IPS-18c (cell line): ENCODE results near the gene CEACAM19.
"Not testable (repeated sequence)": the region's sequence is repeated elsewhere in the genome, so short reads cannot be mapped to it uniquely, and the experiment has no call there.

Source experiments
- H3K4me3 ChIP-seq: 2 replicates; pipeline ENCODE4 v1.7.0; 2013; ENCODE audit warnings: low read depth, mild to moderate bottlenecking, low read length, moderate library complexity; ENCODE audit not compliant: insufficient read depth
- H3K9me3 ChIP-seq: one replicate; pipeline ENCODE4 v1.6.1; 2013; ENCODE audit warnings: mild to moderate bottlenecking, low read length, moderate library complexity; ENCODE audit not compliant: control insufficient read depth, insufficient read depth

The CEACAM19 gene

DNA sequence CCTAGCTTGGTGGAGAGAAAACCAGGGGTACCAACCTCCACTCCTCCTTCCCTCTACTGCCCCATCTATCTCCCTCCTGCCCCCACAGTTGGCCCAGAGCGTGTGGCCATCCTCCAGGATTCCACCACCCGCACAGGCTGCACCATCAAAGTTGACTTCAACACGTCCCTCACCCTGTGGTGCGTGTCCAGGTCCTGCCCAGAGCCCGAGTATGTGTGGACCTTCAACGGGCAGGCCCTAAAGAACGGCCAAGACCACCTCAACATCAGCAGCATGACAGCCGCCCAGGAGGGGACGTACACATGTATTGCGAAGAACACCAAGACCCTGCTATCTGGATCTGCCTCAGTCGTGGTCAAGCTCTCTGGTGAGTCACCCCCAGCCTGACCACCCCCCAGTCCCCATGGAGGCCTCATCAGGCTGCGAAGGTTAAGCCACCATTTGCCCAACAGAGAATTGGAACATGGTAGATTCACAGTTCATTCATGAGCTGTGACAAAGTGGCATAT is 34.3 kb downstream of the CEACAM19 start:
- no peaks in the 10 kb centered on the region for H3K9me3 ChIP-seq
- no peak overlapping the region for H3K4me3 ChIP-seq

DNA sequence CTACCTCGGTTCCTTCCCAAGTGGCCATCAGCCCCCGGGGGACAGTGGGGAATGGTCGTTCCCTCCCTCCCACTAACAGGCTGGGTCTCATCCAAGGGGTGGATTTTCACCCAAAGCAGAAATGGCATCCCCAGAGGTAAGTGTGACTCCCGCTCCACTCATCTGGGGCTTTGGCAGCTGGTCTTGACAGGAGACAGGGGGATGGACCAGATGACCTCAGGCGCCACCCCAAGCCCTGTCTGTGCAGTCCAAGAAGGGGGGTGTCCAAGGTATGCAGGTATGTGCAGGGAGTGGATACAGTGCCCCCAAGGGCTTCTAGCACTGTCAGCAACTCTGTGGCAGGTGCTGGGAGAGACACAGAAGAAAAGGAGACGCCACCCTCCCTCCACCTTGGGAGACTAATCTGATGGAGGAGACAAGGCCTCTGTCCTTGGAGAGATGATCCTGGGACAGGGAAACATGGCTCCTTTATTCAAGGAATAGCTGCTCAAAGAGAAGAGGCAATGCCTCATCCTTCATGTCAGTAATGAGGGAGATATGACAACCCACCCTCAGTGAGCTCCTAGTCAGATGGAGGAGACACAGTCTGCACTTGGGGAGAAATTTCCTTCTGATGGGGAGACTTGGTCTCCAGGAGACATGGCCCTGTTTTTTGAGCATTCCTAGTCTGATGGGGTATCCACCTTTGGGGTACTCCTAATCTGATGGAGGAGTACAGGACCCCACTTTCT is 35.4 kb downstream of the CEACAM19 start:
- Histone ChIP-seq H3K4me3 (no peak overlapping the region), H3K9me3 (no peaks in the 10 kb centered on the region)

DNA sequence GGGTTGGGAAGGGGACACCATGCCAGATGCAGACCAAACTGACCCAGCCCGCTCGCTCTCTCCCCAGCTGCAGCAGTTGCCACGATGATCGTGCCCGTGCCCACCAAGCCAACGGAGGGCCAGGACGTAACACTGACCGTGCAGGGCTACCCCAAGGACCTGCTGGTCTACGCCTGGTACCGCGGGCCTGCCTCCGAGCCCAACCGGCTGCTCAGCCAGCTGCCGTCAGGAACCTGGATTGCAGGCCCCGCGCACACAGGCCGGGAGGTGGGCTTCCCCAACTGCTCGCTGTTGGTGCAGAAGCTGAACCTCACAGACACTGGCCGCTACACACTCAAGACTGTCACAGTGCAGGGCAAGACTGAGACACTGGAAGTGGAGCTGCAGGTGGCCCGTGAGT is 36.5 kb downstream of the CEACAM19 start:
- Histone ChIP-seq H3K4me3 (no peak overlapping the region), H3K9me3 (no peaks in the 10 kb centered on the region)

DNA sequence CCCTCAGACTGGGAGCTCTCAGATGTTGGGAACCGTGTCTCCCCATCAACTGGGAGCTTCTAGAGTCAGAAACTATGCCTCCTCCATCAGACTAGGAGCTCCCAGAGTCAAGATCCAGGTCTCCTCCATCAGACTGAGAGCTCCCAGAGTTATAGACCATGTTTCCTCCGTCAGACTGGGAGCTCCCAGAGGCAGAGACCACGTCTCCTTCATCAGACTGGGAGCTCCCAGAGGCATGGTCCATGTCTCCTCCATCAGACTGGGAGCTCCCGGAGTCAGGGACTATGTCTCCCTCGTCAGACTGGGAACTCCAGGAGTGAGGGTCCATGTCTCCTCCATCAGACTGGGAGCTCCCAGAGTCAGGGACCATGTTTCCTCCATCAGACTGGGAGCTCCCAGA is 37.7 kb downstream of the CEACAM19 start:
- no peaks in the 10 kb centered on the region for H3K9me3 ChIP-seq
- H3K4me3 ChIP-seq: no peak overlapping the region

DNA sequence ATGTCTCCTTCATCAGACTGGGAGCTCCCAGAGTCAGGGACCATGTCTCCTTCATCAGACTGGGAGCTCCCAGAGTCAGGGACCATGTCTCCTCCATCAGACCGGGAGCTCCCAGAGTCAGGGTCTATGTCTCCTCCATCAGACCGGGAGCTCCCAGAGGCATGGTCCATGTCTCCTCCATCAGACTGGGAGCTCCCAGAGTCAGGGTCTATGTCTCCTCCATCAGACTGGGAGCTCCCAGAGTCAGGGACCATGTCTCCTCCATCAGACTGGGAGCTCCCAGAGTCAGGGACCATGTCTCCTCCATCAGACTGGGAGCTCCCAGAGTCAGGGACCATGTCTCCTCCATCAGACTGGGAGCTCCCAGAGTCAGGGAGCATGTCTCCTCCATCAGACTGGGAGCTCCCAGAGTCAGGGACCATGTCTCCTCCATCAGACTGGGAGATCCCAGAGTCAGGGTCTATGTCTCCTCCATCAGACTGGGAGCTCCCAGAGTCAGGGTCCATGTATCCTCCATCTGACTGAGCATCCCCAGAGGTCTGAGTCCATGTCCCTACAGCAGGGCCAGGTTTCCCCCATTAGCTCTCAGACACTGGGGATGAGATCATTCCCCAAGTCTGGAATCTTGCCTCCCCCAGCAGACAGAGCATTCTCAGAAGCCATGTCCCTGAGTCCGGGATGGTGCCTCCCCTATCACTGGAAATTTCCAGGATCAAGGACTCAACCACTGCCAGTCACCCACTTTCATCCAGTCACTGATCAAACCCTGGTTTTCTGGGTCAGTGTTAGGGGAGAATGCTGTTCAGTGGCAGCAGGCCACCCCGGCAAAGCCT is 38.4 kb downstream of the CEACAM19 start:
- H3K9me3 ChIP-seq, H3K4me3 ChIP-seq: not testable (repeated sequence)

DNA sequence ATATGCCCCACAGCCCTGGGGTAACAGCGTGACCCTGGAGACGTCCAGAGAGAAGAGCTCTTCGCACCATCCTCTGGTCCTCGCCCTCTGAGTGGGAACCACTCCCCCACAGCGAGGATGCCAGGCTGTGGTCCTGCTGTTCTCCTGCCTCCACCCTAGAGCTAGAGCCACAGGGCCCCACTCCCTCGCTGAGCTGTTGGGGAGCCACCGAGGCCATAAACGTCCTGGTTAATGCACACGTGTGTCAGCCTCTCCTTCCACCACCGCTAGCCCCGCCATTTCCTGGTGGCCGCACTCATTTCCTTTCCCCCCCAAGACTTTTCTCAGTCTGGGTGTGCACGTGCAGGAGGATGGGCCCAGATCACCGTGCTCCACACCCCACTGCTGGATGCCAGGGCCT is 39.2 kb downstream of the CEACAM19 start:
- Histone ChIP-seq H3K9me3 (no peaks in the 10 kb centered on the region), H3K4me3 (no peak overlapping the region)

DNA sequence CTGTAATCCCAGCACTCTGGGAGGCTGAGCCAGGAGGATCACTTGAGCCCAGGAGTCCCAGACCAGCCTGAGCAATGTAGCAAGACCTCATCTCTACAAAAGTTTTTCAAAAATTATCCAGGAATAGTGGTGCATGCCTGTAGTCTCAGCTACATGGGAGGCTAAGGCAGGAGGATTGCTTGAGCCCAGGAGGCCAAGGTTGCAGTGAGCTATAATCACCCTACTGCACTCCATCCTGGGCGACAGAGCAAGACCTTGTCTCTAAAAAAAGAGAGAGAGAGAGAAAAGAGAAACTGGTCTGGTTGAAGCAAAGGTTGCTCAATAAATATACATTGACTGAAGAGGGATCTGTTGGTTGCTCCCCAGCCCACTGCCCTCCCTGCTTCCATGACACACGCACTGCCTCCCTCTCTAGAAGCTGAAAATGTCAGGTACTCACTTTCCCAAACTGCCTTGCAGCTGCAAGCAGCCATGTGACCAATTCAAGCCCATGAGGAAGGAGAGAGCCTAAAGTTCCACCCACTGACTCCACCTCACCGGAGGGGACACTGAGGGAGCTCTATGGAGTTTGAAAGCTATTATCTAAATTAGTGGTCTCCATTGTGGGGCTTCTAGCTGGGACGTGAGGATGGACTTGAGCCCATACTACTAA is 41.7 kb downstream of the CEACAM19 start:
- Histone ChIP-seq H3K9me3 (no peaks in the 10 kb centered on the region), H3K4me3 (no peak overlapping the region)

DNA sequence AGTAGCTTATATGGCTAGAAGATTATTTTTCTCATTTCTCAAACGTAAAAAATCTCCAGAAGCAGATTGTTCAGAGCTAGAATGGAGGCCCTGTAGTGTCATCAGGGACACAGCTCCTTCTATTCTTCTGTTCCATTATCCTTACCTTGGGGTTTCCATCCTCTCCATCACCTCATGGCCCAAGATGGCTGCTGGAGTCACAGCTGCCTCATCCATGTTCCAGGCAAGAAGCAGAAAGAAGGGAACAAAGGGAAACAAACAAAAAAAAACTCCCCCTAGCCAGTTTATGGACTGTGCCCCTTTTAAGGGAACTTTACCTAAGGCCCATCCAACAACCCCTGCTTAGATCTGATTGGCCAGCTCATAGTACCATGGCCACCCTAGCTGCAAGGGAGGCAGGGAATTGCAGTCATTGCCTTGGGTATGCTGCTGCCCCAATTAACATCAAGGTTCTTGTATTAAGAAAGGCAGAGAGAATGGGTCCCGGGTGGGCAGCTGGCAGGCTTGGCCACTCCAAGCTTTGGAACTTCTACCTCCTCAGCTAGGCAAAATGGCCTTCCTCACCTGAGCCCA is 43.4 kb downstream of the CEACAM19 start:
- H3K4me3 ChIP-seq: no peak overlapping the region
- no peaks in the 10 kb centered on the region for H3K9me3 ChIP-seq

DNA sequence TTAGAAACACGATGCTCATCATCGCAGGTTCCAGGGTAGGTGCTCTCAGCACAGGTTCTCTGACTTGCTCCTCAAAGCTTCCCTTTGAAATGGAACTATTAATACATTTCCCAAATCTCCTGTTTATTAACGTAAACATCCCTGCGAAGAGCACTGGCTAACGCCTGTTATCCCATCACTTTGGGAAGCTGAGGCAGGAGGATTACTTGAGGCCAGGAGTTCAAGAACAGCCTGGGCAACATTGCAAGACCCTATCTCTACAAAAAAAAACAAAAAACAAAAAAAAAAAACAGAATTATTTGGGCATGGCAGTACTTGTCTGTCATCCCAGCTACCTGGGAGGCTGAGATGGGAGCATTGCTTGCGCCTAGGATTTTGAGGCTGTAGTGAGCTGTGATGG is 46.3 kb downstream of the CEACAM19 start:
- Histone ChIP-seq H3K9me3 (no peaks in the 10 kb centered on the region), H3K4me3 (no peak overlapping the region)

DNA sequence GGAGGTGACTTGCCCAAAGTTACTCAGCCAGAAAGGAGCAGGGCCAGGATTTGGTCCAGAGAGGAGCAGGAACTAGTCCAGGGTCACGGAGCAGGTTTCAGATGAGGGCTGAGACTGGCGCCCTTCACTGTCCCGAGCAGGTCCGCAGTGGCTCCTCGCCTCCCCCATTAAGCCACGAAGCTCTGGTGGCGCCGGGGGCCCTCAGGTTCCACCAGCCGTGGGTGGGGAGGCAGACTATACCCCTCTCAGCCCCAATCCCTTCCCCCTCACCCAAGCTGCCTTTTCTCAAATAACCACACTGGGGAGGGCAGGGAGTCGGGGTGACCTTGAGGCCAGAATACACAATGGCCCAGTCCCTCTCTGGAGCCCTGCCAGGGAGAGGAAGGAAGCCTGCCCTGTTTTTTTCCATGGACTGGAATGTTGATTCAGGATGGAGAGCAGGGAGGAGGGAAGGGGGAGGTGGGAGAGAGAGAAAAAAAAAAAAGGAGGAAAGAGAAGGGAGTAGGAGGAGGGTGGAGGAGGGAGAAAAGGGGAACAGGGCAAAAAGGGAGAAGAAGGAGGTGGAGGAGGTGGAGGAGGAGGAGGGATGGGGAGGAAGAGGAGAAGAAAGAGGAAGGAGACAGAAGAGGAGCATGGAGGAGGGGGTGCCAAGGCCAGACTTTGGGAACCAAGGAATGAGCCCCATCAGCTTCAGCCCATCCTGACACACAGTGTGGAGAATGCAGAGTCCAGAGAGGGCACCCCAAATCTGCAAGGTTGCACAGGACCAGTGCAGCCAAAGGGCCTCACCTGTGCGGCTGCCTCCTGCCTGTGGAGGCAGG is 47.4 kb downstream of the CEACAM19 start:
- Histone ChIP-seq H3K9me3 (no peaks in the 10 kb centered on the region), H3K4me3 (no peak overlapping the region; the same call in 1 of the 2 replicates)

DNA sequence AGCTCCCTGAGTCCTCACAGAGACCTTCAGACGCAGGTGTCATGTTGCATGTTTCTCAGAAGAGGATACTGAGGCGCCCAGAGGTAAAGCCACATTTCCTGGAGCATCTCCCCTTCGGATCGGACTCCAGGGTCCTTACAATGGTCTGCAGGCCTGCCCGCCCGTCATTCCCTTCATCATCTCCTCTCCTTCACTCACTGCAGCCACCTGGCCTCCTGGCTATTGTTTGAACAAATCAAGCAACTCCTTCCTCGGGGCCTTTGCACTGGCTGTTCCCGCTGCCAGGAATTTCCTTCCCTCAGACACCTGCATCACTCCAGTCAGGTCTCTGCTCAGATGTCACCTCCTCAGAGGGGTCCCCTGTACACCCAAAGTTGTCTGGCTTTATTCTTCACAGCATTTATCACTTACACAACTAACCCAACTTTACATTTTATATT is 48.0 kb downstream of the CEACAM19 start:
- Histone ChIP-seq H3K4me3 (no peak overlapping the region), H3K9me3 (no peaks in the 10 kb centered on the region)

DNA sequence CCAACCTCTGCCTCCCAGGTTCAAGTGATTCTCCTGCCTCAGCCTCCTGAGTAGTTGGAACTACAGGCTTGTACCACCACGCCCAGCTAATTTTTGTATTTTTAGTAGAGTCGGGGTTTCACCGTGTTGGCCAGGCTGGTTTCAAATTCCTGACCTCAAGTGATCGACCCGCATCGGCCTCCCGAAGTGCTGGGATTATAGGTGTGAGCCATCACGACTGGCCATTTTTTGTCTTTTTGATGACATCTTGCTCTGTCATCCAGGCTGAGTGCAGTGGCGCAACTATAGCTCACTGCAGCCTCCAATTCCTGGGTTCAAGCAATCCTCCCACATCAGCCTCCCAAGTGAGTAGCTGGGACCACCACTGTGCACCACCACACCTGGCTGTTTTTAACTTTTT is 49.1 kb downstream of the CEACAM19 start:
- not testable (repeated sequence) for H3K4me3 ChIP-seq

DNA sequence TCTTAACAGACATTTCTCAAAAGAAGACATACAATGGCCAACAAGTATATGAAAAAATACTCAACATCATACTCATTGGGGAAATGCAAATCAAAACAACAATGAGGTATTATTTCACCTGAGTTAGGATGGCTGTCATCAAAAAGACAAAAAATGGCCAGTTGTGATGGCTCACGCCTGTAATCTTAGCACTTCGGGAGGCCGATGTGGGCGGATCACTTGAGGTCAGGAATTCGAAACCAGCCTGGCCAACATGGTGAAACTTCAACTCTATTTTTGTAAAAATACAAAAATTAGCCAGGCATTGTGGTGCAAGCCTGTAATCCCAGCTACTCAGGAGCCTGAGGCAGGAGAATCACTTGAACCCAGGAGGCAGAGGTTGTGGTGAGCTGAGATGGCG is 49.7 kb downstream of the CEACAM19 start:
- Histone ChIP-seq H3K4me3 (no peak overlapping the region), H3K9me3 (no peaks in the 10 kb centered on the region)

More for the DNA sequence above, 49.1 kb downstream of the CEACAM19 start:
- not testable (repeated sequence) for H3K9me3 ChIP-seq

DNA sequence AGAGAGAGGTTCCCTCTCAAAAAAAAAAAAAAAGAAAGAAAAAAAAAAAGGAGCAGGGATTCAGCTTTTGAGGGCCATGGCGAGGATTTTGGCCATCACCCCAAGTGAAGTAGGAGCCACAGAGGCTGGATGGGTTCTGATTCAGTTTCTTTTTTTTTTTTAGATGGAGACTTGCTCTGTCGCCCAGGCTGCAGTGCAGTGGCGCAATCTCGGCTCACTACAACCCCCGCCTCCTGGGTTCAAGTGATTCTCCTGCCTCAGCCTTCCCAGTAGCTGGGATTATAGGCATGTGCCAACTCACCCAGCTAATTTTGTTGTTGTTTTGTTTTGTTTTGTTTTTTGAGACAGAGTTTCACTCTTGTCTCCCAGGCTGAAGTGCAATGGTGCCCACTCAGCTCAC is 50.1 kb downstream of the CEACAM19 start:
- not testable (repeated sequence) for H3K4me3 ChIP-seq, H3K9me3 ChIP-seq

DNA sequence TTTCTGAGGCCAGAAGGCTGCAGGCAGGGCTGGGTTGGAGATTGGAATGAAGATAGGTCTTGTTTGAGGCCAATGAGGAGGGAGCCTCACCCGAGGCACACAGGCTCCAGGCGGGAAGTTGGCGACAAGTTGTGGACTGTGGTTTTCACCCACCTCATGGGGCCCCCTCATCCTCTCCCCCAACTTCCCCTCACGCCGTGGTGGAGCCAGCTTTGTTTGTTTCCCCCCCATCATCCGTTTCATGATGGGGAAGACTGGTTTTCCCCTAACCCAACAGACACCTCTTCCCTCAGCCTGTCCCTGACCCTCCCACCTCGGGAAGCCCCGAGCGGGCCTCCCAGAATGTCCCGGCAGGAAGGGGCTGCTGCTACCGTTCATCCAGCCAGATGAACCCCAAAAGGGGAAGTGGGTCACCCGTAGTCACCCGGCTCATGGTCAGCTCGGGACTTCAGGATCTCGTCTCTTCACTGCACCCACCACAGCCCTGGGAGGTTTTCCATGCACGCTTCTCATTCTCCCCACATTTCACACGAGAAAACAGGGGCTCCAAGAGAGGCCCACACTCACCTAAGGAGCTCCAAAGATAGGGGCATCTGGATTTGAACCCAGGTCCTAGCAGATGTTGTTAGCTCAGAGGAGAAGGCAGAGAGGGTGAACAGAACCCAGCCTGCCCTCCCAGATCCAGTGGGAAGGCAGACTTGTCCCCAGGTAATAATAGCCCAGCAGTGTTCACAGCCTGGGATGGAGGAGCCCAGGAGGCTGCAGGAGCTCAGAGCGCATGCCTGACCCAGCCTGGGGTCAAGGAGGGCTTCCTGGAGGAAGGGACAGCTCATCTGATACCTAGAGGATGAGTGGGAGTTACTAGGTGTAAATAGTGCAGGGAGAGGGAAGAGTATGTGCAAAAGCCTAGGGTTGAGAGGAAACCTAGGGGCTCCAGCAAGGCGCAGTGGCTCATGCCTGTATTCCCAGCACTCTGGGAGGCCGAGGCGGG is 51.1 kb downstream of the CEACAM19 start:
- Histone ChIP-seq H3K4me3 (no peak overlapping the region), H3K9me3 (no peaks in the 10 kb centered on the region)
